NCI-H2196 (cell line): ENCODE measurements around the gene BEST4.
"Not testable (repeated sequence)": the region's sequence is repeated elsewhere in the genome, so short reads cannot be mapped to it uniquely, and the experiment has no call there.

ENCODE experiments used
- DNase-seq: peaks from one replicate; lab custom pipeline; 2025; ENCODE audit not compliant: unreplicated experiment; lab: John Stamatoyannopoulos, UW

BEST4 gene

DNA sequence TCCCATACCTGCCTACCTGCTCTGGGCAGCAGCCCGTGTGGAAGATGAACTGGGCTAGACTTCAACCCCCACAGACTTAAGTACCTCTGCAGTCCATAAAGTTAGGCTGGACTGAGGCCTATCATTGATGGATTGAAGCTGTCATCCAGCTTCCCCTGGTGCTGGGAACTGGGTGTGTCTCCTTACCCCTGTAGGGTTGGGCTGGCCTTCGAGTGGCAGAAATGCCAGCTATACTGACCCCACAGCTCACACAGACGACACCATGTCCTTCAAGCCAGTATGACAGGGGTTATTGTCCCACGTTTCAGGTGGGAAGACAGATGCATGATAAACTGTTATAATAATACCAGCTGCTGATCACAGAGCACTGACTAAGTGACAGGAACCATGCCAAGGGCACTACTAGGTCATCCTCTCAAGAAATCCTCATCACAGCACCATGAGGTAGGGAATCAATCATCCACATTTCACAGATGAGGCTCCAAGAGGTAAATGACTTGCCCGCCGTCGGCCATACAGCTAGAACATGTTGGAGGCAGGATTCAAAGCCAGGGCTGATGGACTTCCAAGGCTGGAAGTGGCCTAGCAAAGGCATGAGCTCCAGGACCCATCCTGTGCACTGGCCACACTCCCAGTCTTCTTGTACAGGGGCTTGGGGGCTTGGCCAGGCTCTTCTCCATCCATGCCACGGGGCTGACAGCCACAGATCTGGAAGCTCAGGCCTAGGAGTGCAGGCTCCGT is at the start of gene BEST4:
TSS of gene BEST4 (minus strand) at position 51 of the 741 bp plus-strand sequence. CDS start 465 bp downstream, outside the sequence.
- DNase-seq = no peak

GRCh38 chr1:44835738-44836675 is 48.0 kb upstream of the BEST4 start:
- DNase-seq = peak; percentile 85

GRCh38 chr1:44834328-44834727 is 46.4 kb upstream of the BEST4 start:
- no peak for DNase-seq

DNA sequence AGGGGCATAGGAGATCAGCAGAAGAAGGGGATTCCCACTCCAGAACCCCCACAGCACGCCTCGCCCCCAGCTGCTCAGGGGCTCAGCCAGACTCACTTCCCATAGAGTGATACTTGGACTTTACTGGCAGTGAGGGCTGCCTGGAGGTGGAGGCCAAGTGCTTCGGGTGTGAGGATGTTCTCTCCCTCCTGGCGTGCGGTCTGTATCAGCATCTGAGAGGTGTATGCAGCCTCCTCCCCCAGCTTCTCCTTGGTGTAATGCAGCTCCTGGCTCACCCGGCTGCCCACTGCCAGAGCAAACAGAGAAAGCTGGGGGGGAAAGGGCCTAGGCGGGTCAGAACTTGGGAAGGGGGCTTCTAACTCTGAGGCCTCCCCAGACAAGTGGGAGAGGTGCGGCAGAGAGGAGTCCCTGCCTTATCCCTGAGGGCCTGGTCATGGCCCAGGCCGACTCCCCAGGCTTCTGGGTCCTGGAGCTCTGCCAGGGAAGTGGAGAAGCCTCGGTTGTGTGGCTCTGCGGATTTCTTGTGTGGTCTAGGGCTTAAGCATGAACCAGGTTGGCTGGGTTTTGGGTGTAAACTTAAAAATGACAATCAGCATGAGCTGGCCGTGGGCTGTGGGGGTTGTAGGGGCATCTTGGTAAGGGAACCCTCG is 44.2 kb upstream of the BEST4 start:
- DNase-seq = no peak

GRCh38 chr1:44831516-44831915 is 43.5 kb upstream of the BEST4 start:
- DNase-seq = no peak

- no peak for DNase-seq
These were observed 42.9 kb upstream of the BEST4 start for GRCh38 chr1:44830900-44831304.

DNA sequence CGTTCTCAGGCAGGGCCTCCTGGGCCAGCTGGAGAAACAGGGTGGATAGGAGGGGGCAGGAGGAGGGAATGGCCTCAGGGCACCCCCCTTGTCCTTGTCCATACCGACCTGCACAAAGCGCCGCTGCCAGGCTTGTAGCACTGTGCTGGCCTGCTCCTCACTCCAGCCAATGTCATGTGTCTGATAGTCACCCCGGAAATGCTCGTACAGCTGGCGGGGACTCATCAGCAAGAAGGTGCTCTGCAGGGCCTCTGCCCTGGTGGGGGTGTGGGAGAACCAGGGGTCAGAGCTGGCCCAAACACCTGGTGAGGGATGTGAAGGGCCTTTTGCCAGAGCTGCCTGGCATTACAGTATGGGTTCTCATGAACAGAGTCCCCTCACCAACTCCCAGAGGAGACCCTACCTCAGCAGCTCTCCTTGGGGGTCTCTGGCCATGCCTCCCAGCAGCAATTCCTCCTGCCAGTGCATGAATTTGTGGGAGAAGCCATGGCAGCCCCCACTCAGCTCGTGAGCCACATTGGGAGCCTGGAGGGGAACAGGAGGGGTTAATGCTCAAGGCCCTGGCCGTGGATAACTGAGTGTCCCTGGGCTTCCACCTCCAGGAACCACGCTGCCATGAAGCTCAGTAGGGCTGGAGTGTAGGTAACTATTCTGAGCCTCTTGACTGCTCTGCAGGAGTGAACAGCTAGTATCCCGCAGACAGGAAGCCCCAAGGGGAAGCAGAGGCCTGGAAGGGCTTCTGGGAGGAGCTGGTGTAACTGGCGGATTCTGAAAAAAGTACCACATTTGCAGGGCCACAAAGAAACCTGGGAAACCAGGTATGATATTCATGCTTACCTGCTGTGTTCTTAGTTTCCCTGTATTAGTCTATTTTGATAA is 41.8 kb upstream of the BEST4 start:
- DNase-seq = no peak

GRCh38 chr1:44828841-44829440 is 41.0 kb upstream of the BEST4 start:
- DNase-seq = no peak

DNA sequence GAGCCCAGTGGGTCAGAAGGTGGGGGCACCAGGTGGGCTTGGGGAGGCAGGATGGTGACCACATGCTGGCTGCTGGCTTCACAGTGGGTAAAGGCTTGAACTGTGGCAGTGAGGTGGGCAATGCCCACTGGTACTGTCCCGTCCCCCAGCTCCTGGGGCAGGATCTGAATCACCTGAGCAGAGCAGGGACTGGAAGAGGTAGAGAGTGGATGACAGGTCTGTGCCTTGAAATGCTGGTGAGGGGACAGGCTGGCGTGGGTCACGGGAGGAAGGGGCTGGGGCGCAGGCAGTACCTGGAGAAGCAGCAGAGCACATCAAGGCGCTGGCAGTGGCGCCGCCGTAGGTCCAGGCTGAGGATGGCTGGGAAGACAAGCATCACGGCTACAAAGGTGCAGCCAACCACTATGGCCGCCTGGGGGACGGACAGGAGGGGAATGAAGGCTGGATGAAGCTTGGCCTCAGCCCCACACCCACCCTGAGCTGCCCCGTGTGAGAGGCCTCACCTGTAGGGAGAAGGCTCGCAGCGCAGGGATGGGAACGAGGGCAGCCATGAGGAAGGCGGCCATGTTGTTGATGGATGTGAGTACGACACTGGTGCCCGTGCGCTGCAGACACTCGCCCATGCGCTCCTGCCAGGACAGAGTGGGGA is 40.2 kb upstream of the BEST4 start:
- DNase-seq = no peak

- no peak for DNase-seq
These were observed 39.4 kb upstream of the BEST4 start for GRCh38 chr1:44827197-44828002.

DNA sequence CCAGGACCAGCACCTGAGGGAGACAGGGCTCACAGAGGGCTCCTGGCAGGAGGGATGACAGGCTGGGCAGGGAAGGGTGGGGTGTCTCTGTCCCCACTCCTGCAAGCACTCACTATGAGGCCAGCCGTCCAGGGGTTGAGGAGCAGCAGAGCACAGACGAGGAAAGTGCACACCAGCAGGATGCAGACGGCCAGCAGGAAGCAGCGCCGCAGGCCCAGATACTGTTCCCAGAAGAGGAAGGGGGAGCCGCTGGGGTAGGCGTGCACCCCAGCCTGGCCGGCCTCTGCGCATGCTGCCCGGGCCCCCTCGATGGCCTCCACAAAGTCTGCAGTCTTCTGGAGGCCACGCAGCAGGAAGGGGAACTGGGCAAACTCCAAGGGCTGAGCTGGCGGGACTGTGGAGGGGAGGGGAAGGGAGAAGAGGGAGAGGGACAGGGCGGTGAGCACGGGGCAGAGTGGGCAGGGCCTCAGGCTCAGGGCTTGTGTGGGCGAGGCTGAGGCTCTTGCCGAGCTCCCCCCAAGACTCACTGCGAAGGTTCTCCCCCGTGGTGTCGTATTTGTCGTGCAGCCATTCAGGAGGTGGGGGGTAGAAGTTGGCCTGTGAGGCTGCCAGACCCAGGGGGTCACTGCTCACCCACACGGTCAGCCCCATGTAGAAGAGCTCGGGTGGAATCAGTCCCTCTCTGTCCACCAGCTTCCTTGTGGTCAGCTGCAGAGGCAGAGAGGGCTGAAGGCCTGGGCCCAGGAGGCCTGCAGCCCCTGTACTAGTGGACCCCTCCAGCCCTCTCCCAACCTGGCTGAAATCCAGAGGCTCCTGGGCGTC is 38.6 kb upstream of the BEST4 start:
- DNase-seq = no peak

DNA sequence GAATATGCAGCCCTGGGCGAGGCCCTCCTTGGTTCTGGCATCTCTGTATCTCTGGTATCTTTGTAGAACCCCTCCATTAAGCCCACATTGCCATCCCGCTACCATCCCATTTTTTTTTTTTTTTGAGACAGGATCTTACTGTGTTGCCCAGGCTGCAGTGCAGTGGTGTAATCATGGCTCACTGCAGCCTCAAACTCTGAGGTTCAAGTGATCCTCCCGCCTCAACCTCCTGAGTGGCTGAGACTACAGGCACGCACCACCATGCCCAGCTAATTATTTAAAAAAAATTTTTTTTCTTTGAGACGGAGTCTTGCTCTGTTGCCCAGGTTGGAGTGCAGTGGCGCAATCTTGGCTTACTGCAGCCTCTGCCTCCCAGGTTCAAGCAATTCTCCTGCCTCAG is 36.4 kb upstream of the BEST4 start:
- DNase-seq = not testable (repeated sequence)

DNA sequence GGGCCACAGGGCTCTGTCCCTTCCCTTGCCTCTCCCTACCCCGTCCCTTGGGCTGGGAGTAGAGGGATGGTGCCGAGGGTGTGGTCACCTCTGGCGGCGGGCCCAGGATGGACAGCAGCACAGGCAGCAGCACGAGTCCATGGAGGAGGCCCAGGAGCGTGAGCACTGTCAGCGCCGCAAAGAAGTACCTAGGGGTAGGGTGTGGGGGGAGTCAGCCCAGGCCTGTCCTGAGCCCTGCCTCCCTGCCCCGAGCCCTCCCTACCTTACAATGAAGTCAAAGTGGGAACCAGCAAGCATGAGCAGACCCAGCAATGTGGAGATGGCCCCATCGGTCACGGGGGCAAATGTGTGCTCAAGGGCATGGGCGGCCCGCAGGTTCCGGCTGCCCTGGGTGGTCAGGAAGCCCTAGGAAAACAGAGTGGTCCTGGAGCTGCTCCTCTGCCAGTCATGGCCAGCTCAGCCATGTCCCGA is 35.0 kb upstream of the BEST4 start:
- no peak for DNase-seq

DNA sequence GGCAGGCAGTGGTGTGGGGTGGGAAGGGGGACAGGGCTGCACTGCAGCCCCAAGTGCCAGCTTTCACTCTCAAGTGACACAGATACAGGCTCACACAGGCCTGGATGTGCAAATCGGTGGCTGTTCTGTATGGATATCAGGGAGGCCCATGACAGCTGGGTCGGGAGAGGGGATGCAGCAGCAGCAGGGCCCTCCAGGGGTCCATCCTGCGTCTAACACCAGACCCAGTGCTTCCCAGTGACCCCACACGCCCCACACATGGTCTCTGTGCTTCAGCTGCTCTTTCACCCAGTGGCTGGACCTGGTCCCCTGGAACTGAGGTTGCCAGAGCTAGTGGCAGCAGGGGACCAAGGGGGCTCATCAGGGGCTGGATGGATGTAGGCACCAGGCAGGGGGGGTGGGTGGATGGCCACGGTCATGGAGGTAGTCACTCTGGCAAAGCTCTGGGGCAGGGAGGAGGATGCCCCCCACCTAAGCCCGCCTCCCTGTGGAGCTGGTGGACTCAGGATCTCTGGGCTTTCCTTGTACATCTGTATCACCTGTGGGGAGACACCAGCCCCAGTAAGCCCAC is 34.2 kb upstream of the BEST4 start:
- DNase-seq = no peak

DNA sequence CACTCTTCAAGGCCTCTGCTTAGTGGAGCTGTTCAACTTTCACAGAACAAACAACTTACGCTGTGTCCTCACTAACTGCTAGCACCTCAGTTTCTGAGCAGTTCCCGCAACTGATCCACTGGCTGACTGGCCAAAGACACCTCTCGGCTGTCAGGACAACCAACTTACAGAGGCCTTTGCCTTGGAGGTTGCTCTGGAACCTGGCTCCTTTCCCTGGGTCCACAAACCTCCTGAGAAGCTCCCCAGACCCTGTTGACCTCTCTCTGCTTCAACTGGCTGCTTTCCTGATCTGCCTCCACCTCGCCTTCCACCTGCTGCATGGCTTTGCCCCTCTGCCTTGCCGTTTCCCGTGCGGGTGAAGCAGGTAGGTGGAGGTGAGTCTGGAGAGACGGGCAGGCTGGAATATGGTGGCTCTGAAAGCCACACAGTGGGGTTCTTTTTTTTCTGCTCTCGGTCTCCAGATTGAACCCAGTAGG is 33.3 kb upstream of the BEST4 start:
- no peak for DNase-seq

- no peak for DNase-seq
These were observed 32.6 kb upstream of the BEST4 start for GRCh38 chr1:44820328-44821239.
